Lower leg skin (tissue), 4 donors: ENCODE results near the gene MEI1. TPM values are rescaled to one million over a fixed set of nuclear protein-coding genes. Genes with fewer than 3 reads are reported as not detected.

Experiments
- DNase-seq, 2 donors: peaks; one replicate each; pipeline ENCODE4 v3.0.0-alpha.2; 2019; ENCODE audit warnings: low spot score in 2 of 2
- H3K4me3 ChIP-seq: fragments of 200-600 bp; sonication (generic); 2 replicates; pipeline ENCODE4 v1.5.1; 2017; ENCODE audit warnings: mild to moderate bottlenecking, low read depth; ENCODE audit not compliant: poor library complexity, severe bottlenecking
- POLR2A ChIP-seq, 2 donors: fragments of 450-650 bp; IDR thresholded peaks; one replicate each; pipeline ENCODE4 v1.6.1; 2016 to 2017; ENCODE audit warnings: antibody characterized with exemption in 2 of 2, mild to moderate bottlenecking in 1 of 2, moderate library complexity in 1 of 2
- WGBS, 2 donors: methylation state at CpG; one replicate each; pipeline ENCODE4 v1.1.5; 2018; 5-methylcytosine and 5-hydroxymethylcytosine counted together
- intact Hi-C: fragments of 100-400 bp; cut with DNase I; formaldehyde crosslinking; loops from one replicate; pipeline ENCODE4 v1.15.0; 2023; ENCODE audit warnings: low total_unique reads
- total RNA-seq, 4 donors: library from RNA; depleted of rRNA; stranded (reverse); fragments of >200 nt; gene quantifications; one replicate each; pipeline ENCODE4 v1.1.0, GENCODE V29; 2016
- TF ChIP-seq, protein P1 (sequence below), 3 donors: fragments of 450-650 bp; IDR thresholded peaks; one replicate each; pipeline ENCODE4 v1.5.1; 2016; ENCODE audit warnings: antibody characterized with exemption in 3 of 3, mild to moderate bottlenecking in 3 of 3, moderate library complexity in 2 of 3

MEI1 gene
- total RNA-seq, 4 donors from 2014 or later, result 1.2 to 2.1 TPM; not detected in 2

DNA sequence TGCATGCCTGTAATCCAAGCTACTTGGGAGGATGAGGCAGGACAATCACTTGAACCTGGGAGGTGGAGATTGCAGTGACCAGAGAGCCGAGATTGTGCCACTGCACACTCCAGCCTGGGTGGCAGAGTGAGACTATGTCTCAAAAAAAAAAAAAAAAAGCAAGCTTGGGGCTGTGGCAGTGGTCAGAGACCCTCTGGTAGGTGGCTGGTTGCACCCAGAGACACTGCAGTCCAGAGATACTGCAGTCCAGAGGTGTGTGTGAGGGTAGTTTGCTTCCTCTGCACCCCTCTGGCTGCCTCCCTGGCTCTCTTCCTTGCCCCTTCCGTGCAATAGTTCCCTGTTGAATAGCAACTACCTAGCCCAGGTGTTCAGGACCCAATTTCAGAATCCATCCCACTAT lies 99.4 kb downstream of the MEI1 start:
- TF ChIP-seq POLR2A (IDR thresholded peaks at IDR 0.05), result no peak
- TF ChIP-seq, protein P1, sequence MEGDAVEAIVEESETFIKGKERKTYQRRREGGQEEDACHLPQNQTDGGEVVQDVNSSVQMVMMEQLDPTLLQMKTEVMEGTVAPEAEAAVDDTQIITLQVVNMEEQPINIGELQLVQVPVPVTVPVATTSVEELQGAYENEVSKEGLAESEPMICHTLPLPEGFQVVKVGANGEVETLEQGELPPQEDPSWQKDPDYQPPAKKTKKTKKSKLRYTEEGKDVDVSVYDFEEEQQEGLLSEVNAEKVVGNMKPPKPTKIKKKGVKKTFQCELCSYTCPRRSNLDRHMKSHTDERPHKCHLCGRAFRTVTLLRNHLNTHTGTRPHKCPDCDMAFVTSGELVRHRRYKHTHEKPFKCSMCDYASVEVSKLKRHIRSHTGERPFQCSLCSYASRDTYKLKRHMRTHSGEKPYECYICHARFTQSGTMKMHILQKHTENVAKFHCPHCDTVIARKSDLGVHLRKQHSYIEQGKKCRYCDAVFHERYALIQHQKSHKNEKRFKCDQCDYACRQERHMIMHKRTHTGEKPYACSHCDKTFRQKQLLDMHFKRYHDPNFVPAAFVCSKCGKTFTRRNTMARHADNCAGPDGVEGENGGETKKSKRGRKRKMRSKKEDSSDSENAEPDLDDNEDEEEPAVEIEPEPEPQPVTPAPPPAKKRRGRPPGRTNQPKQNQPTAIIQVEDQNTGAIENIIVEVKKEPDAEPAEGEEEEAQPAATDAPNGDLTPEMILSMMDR (IDR thresholded peaks at IDR 0.05), result no peak
- intact Hi-C loops, result no loop called here
- H3K4me3 ChIP-seq, result no peak overlapping the region
- DNase-seq, result no peak
- 94 to 98% methylated on average over 2 of the region's 2 CpGs for WGBS, 2 donors

DNA sequence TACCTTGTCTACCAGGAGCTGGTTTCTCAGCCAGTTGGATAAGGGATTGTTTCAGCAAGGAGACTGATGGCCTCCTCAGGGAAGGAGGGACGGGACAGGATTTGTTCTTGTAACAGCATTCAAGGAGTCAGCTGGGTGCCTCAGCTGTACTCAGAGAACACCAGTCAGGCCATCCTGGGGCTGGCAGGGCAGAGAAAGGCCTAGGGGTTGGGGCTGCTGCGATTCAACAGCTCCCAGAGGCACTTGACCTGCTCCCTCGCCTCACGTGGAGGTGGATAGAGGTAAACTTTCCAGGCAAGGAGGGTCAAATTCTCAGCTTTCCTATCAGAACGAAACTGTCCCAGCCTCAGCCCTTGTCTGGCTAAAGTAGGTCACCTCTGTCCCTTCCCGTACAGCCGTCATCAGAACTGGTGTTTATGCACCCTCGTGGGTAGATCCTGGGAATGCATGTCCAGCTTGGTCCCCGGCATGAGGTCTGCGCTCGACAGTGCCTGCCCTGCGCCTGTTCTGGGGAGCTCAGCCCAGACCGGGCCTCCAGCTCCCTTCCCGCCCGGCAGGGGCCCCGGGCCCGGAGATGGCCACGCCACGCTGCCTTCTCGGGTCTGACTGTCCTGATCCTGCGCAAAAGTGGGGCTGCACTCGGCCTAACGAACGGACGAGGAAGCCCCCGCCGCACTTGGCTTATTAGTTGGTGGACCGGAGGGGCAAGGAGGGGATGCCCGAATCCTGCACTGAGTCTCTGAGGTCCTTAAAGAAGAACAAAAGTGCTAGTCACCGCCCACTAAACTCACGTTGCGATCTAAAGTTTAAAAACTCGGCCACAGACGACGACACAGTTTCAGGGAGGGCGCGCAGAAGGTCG lies 100.4 kb downstream of the MEI1 start:
- H3K4me3 ChIP-seq, result peak overlapping the region; percentile 85
- 10 to 11% methylated on average over 22 to 30 of the region's 38 CpGs for WGBS, 2 donors
- intact Hi-C loops, result no loop called here
- TF ChIP-seq POLR2A (IDR thresholded peaks at IDR 0.05), result no peak
- TF ChIP-seq, protein P1 (IDR thresholded peaks at IDR 0.05), result no peak
- DNase-seq, result peak; percentile 21 to 88

DNA sequence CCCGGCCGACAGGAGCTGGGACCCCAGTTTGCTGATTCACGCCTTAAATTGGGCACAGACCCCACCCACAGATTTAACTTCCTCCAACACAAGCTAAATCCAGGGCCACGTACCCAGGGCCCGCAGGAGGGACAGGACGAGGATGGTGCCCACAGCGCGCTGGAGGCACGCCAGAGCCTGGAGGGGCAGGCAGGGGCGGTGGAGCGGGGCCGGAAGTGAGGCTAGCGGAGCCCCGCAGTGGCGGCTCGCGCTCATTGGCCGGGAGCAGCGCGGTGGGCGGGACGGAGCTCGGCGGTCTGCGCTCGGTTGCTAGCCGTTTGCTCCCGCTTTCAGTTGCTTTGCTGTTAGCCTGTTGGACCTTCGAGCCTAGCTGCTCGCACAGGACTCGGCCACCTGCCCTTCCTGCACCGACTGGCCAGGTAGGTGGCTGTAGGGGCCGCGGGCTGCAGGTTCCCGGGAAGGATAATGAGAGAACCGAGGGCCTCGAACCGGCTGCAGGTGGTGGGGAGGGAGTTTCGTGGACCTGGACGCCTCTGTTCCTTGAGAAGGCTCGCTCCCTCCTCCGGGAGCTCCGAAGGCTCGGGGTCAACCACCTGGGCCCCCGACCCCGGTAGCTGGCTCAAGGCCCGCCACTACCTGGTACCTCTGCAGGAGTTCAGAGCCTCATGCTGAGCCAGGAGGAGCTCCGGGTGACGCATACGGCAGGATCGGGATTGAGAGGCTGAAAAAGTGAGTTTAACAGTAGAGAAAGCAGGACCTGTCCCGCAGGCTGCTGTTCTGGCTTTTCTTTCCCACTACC lies 101.2 kb downstream of the MEI1 start, which contains the start of gene CCDC134:
Gene CCDC134 (plus strand): TSS at position 332 of the 799 bp plus-strand sequence. CDS start 8,212 bp downstream, outside the sequence.
- WGBS, 2 donors, result 0% methylated on average over 49 to 50 of the region's 52 CpGs
- peak; percentile 86 to 98 for DNase-seq
- intact Hi-C loops, result no loop called here
- TF ChIP-seq, protein P1 (IDR thresholded peaks at IDR 0.05), result no peak
- no peak for TF ChIP-seq POLR2A (IDR thresholded peaks at IDR 0.05)
- peak within 1 kb of the TSS; percentile 85 for H3K4me3 ChIP-seq

DNA sequence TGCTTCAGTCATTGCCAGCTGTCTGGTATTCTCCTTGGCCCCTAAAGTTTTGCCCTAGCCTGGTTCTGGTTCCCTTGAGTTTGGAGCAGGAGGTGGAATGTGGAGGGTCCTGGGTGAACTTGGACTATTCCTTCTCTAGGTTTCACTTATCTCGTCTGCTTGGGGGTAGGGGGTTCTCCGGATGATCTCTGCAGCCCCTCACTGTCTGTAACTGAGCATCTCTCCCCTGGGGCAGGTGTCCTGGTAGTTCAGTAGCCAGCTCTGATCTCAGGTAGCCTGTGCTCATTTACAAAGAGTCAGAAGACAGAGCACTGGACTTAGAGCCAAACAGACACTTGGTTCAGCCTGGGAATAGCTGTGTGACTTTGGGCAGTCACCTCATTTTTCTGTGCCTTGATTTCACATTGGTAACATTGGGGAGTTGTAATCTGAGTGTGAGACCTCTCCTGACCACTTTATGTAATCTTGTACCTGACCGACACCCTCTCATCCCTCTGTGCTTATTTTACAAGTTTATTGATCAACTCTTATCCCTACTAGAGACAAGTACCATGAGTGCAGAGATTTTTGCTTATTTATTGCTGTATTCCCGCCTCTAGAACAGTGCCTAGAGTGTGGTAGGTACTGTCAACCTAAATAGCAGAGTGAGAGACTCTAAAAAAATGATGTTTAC lies 102.0 kb downstream of the MEI1 start:
- peak overlapping the region; percentile 85 for H3K4me3 ChIP-seq
- TF ChIP-seq, protein P1 (IDR thresholded peaks at IDR 0.05), result no peak
- no peak for TF ChIP-seq POLR2A (IDR thresholded peaks at IDR 0.05)
- intact Hi-C loops, result no loop called here
- DNase-seq, result no peak
- WGBS, 2 donors, result 24 to 29% methylated on average over 4 of the region's 4 CpGs

DNA sequence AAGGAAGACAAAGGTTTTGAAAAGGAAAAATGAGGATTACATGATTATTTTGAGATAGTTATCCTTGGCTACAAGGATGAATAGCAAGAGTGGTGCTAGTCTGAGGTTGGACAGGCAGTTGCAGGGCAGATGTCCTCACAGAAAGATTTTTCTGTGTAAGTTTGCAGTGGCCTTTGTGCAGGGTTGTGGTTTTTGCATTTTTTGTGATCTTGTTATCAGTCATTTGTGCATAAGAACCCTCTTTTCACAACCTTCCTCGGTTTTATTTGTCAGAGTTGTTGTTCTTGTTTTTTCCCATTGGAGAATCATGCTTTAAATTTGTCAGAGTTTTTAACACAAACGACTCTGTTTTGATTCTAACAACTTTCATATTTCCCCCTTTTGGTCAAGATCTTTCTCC lies 102.6 kb downstream of the MEI1 start:
- 63 to 64% methylated on average over 2 of the region's 2 CpGs for WGBS, 2 donors
- no peak for DNase-seq
- H3K4me3 ChIP-seq, result no peak overlapping the region
- TF ChIP-seq POLR2A (IDR thresholded peaks at IDR 0.05), result no peak
- TF ChIP-seq, protein P1 (IDR thresholded peaks at IDR 0.05), result no peak
- intact Hi-C loops, result no loop called here
